GM12878 (cell line): Measurements from ENCODE around the gene CLTRN. TPM values are rescaled to one million over a fixed set of nuclear protein-coding genes. Genes with fewer than 3 reads are reported as not detected.

Source experiments
- BCL11A ChIP-seq: IDR thresholded peaks from 2 replicates; pipeline ENCODE4 v1.6.1; 2011; ENCODE audit warnings: low read depth, low read length
- BCL3 ChIP-seq: IDR thresholded peaks from 2 replicates; pipeline ENCODE4 v1.6.1; 2011; ENCODE audit warnings: borderline replicate concordance, low read depth, mild to moderate bottlenecking, moderate library complexity, low read length; ENCODE audit not compliant: insufficient read depth, poor library complexity, severe bottlenecking
- EED ChIP-seq: sonication (generic); IDR thresholded peaks from 2 replicates; pipeline ENCODE4 v1.6.1; 2016; ENCODE audit warnings: antibody characterized with exemption, low read depth
- EZH2 ChIP-seq: IDR thresholded peaks from 2 replicates; pipeline ENCODE4 v1.6.1; 2012; ENCODE audit warnings: low read depth, mild to moderate bottlenecking, control low read depth, inconsistent platforms, low read length, borderline replicate concordance; ENCODE audit not compliant: control insufficient read depth
- GABPA ChIP-seq: IDR thresholded peaks from 2 replicates; pipeline ENCODE4 v1.6.1; 2014; ENCODE audit warnings: antibody characterized with exemption, low read depth, mild to moderate bottlenecking, inconsistent platforms
- HDAC2 ChIP-seq: fragments of 200-600 bp; sonication (generic); IDR thresholded peaks from 2 replicates; pipeline ENCODE4 v1.6.1; 2017
- IRF4 ChIP-seq: IDR thresholded peaks from 2 replicates; pipeline ENCODE4 v1.6.1; 2011; ENCODE audit warnings: low read depth, low read length
- PBX3 ChIP-seq: IDR thresholded peaks from 2 replicates; pipeline ENCODE4 v1.6.1; 2011; ENCODE audit warnings: mild to moderate bottlenecking, low read depth, low read length, moderate library complexity; ENCODE audit not compliant: insufficient replicate concordance
- STAT1 ChIP-seq: fragments of 450-650 bp; conservative IDR thresholded peaks from 2 replicates; pipeline ENCODE4 v1.6.1; 2014; ENCODE audit warnings: antibody characterized with exemption, mild to moderate bottlenecking
- STAT3 ChIP-seq: IDR thresholded peaks from 2 replicates; pipeline ENCODE4 v1.6.1; 2011; ENCODE audit warnings: low read depth, low read length, improper control_type of control experiment
- SUPT20H ChIP-seq: IDR thresholded peaks from 2 replicates; pipeline ENCODE4 v1.6.1; 2011; ENCODE audit warnings: low read depth, mild to moderate bottlenecking, low read length, moderate library complexity, borderline replicate concordance; ENCODE audit not compliant: control insufficient read depth
- TAF1 ChIP-seq: IDR thresholded peaks from 2 replicates; pipeline ENCODE4 v1.6.1; 2011; ENCODE audit warnings: mild to moderate bottlenecking, low read depth, low read length, borderline replicate concordance
- ZBED1 ChIP-seq: IDR thresholded peaks from 2 replicates; pipeline ENCODE4 v1.6.1; 2016; ENCODE audit warnings: borderline replicate concordance
- ZNF217 ChIP-seq: fragments of 450-650 bp; IDR thresholded peaks from 2 replicates; pipeline ENCODE4 v1.6.1; 2017; ENCODE audit warnings: antibody characterized with exemption, mild to moderate bottlenecking
- ZNF24 ChIP-seq: fragments of 450-650 bp; IDR thresholded peaks from 2 replicates; pipeline ENCODE4 v1.6.1; 2017; ENCODE audit warnings: antibody characterized with exemption, mild to moderate bottlenecking
- ZNF384 ChIP-seq: IDR thresholded peaks from 2 replicates; pipeline ENCODE4 v1.6.1; 2012; ENCODE audit warnings: low read depth, mild to moderate bottlenecking, low read length, improper control_type of control experiment, borderline replicate concordance
- polyA plus RNA-seq, 11 experiments: library from polyadenylated mRNA; depleted of rRNA in 4 of 11; unstranded in 6 of 11; stranded (reverse) in 5 of 11; fragments of >200 nt; fragmentation: Nextera tagmentation in 4 of 11; fragmentation: Illumina TruSeq in 1 of 11; extraction: Ambion mirVana in 4 of 11; extraction: Trizol in 1 of 11; gene quantifications; 1 replicate in 1 of 11; 2 replicates in 10 of 11; pipeline versions ENCODE4 v1.2.1 to v1.2.3, GENCODE V29; 2011 to 2016; ENCODE audit warnings: inconsistent platforms in 2 of 11, missing spikeins in 2 of 11, low read depth in 1 of 11
- total RNA-seq, 4 experiments: library from RNA; depleted of rRNA in 3 of 4; stranded (reverse); fragments of >200 nt in 3 of 4; fragmentation: Illumina TruSeq in 1 of 4; extraction: Trizol in 1 of 4; gene quantifications; 2 replicates each; pipeline versions ENCODE4 v1.2.1 to v1.2.3, GENCODE V29; 2013 to 2021
- TF ChIP-seq, protein P1 (sequence below): fragments of 450-650 bp; IDR thresholded peaks from 2 replicates; pipeline ENCODE4 v1.6.1; 2018; ENCODE audit warnings: borderline replicate concordance, mild to moderate bottlenecking; ENCODE audit not compliant: partially characterized antibody
- TF ChIP-seq, protein P2 (sequence below): fragments of 450-650 bp; IDR thresholded peaks from 2 replicates; pipeline ENCODE4 v1.6.1; 2014; ENCODE audit warnings: mild to moderate bottlenecking
- TF ChIP-seq, protein P3 (sequence below): fragments of 450-650 bp; formaldehyde crosslinking; IDR thresholded peaks from 2 replicates; pipeline ENCODE4 v1.4.0; 2020; ENCODE audit warnings: mild to moderate bottlenecking, moderate library complexity

CLTRN gene
- total and polyA plus RNA-seq, 10 of the 15 experiments (the other 5 are each of a cell fraction or from before 2014, with no cell fraction given), result 0.13 to 0.75 (median 0.27) TPM; not detected in 1

DNA sequence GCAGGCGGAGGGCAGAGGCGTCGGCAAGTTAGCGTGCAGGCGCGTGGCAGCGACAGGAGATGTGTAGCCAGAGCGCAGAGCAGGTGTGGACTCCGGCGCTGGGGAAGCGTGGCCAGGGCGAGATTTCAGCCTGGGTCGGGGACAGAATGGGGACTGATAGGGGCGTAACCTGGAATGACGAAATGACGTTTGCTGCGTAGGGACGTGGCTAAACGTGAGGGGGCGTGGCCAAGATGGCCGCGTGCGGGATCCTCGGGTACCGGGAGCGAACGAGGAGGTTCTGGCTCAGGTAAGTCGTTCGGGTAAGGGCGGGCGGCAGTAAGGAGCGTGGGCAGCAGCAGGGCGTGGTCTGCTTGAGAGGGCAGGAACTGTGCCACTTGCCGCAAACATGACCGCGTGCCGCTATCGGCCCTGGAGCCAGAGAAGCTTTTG lies 10.9 kb upstream of the CLTRN start (continued):
- TF ChIP-seq, protein P1, sequence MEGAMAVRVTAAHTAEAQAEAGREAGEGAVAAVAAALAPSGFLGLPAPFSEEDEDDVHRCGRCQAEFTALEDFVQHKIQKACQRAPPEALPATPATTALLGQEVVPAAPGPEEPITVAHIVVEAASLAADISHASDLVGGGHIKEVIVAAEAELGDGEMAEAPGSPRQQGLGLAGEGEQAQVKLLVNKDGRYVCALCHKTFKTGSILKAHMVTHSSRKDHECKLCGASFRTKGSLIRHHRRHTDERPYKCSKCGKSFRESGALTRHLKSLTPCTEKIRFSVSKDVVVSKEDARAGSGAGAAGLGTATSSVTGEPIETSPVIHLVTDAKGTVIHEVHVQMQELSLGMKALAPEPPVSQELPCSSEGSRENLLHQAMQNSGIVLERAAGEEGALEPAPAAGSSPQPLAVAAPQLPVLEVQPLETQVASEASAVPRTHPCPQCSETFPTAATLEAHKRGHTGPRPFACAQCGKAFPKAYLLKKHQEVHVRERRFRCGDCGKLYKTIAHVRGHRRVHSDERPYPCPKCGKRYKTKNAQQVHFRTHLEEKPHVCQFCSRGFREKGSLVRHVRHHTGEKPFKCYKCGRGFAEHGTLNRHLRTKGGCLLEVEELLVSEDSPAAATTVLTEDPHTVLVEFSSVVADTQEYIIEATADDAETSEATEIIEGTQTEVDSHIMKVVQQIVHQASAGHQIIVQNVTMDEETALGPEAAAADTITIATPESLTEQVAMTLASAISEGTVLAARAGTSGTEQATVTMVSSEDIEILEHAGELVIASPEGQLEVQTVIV, result no peak
- TF ChIP-seq PBX3 (no peak), BCL3 (no peak), ZNF384 (no peak), ZNF217 (no peak), EZH2 (no peak), STAT3 (no peak), HDAC2 (no peak), STAT1 (no peak), EED (no peak), IRF4 (no peak), GABPA (no peak), SUPT20H (no peak), TAF1 (0 out of 2 replicates have a peak, but pooled peaks have one; percentile 58), ZBED1 (no peak), ZNF24 (no peak), BCL11A (no peak)
- TF ChIP-seq, protein P2, sequence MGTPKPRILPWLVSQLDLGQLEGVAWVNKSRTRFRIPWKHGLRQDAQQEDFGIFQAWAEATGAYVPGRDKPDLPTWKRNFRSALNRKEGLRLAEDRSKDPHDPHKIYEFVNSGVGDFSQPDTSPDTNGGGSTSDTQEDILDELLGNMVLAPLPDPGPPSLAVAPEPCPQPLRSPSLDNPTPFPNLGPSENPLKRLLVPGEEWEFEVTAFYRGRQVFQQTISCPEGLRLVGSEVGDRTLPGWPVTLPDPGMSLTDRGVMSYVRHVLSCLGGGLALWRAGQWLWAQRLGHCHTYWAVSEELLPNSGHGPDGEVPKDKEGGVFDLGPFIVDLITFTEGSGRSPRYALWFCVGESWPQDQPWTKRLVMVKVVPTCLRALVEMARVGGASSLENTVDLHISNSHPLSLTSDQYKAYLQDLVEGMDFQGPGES, result no peak
- TF ChIP-seq, protein P3, sequence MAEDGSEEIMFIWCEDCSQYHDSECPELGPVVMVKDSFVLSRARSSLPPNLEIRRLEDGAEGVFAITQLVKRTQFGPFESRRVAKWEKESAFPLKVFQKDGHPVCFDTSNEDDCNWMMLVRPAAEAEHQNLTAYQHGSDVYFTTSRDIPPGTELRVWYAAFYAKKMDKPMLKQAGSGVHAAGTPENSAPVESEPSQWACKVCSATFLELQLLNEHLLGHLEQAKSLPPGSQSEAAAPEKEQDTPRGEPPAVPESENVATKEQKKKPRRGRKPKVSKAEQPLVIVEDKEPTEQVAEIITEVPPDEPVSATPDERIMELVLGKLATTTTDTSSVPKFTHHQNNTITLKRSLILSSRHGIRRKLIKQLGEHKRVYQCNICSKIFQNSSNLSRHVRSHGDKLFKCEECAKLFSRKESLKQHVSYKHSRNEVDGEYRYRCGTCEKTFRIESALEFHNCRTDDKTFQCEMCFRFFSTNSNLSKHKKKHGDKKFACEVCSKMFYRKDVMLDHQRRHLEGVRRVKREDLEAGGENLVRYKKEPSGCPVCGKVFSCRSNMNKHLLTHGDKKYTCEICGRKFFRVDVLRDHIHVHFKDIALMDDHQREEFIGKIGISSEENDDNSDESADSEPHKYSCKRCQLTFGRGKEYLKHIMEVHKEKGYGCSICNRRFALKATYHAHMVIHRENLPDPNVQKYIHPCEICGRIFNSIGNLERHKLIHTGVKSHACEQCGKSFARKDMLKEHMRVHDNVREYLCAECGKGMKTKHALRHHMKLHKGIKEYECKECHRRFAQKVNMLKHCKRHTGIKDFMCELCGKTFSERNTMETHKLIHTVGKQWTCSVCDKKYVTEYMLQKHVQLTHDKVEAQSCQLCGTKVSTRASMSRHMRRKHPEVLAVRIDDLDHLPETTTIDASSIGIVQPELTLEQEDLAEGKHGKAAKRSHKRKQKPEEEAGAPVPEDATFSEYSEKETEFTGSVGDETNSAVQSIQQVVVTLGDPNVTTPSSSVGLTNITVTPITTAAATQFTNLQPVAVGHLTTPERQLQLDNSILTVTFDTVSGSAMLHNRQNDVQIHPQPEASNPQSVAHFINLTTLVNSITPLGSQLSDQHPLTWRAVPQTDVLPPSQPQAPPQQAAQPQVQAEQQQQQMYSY, result no peak
